Femur (tissue), 1 donor: Measurements from ENCODE around the gene TWF2.
A peak's percentile ranks its signal among the peaks of the same experiment; 100 is the strongest.
"Not testable (repeated sequence)": the region's sequence is repeated elsewhere in the genome, so short reads cannot be mapped to it uniquely, and the experiment has no call there.

Experiments used
- DNase-seq: peaks from one replicate; pipeline ENCODE4 v3.0.0-alpha.2; 2017

TWF2 gene

GRCh38 chr3:52238761-52239701, at the start of gene TWF2:
Gene TWF2 (minus strand): TSS chr3:52239158. CDS start chr3:52239016, 142 bp downstream.
- peak; percentile 90 for DNase-seq

GRCh38 chr3:52288674-52289073, 49.7 kb upstream of the TWF2 start:
- no peak for DNase-seq

- no peak for DNase-seq
These were observed 47.8 kb upstream of the TWF2 start for GRCh38 chr3:52286777-52287110.

- not testable (repeated sequence) for DNase-seq
These were observed 45.1 kb upstream of the TWF2 start for GRCh38 chr3:52284051-52284450.

- DNase-seq, result no peak
These were observed 44.3 kb upstream of the TWF2 start for GRCh38 chr3:52283306-52283705.

GRCh38 chr3:52281981-52282801, 43.2 kb upstream of the TWF2 start:
- no peak for DNase-seq

GRCh38 chr3:52280050-52280461, 41.1 kb upstream of the TWF2 start:
- no peak for DNase-seq

GRCh38 chr3:52279596-52279995, 40.6 kb upstream of the TWF2 start:
- no peak for DNase-seq

GRCh38 chr3:52278510-52279069, 39.6 kb upstream of the TWF2 start, which contains the start of gene WDR82:
Gene WDR82 (minus strand): TSS chr3:52278649. CDS start chr3:52278361, 288 bp downstream.
- DNase-seq, result peak; percentile 98

- DNase-seq, result no peak
These were observed 39.1 kb upstream of the TWF2 start for GRCh38 chr3:52277972-52278509.

- peak; percentile 84 for DNase-seq
These were observed 38.4 kb upstream of the TWF2 start for GRCh38 chr3:52277071-52277964.

- not testable (repeated sequence) for DNase-seq
These were observed 35.8 kb upstream of the TWF2 start for GRCh38 chr3:52274781-52275180.

- no peak for DNase-seq
These were observed 33.9 kb upstream of the TWF2 start for GRCh38 chr3:52272831-52273230.

- not testable (repeated sequence) for DNase-seq
These were observed 33.2 kb upstream of the TWF2 start for GRCh38 chr3:52272172-52272571.

- no peak for DNase-seq
These were observed 31.3 kb upstream of the TWF2 start for GRCh38 chr3:52270252-52270754.

GRCh38 chr3:52269776-52270175, 30.8 kb upstream of the TWF2 start:
- no peak for DNase-seq

GRCh38 chr3:52268036-52268435, 29.1 kb upstream of the TWF2 start:
- no peak for DNase-seq

- no peak for DNase-seq
These were observed 26.4 kb upstream of the TWF2 start for GRCh38 chr3:52265387-52265786.

- DNase-seq, result no peak
These were observed 23.5 kb upstream of the TWF2 start for GRCh38 chr3:52262447-52262846.

GRCh38 chr3:52259448-52259847, 20.5 kb upstream of the TWF2 start:
- DNase-seq, result no peak

GRCh38 chr3:52259035-52259434, 20.1 kb upstream of the TWF2 start:
- no peak for DNase-seq

- DNase-seq, result no peak
These were observed 19.0 kb upstream of the TWF2 start for GRCh38 chr3:52257911-52258310.
